GM12892 (cell line): Measurements from ENCODE around the gene DOCK1.

ENCODE experiments used
- POLR2A ChIP-seq: IDR thresholded peaks from 2 replicates; pipeline ENCODE4 v1.6.1; 2011; ENCODE audit warnings: low read depth, low read length, control low read depth
- POLR2AphosphoS5 ChIP-seq: IDR thresholded peaks from 2 replicates; pipeline ENCODE4 v1.6.1; 2011; ENCODE audit warnings: low read depth, low read length, control low read depth
- TAF1 ChIP-seq: IDR thresholded peaks from 2 replicates; pipeline ENCODE4 v1.6.1; 2011; ENCODE audit warnings: low read depth, mild to moderate bottlenecking, control low read depth, low read length, borderline replicate concordance

- no peak for TF ChIP-seq POLR2A
- no peak for TF ChIP-seq POLR2AphosphoS5
- no peak for TF ChIP-seq TAF1
Observed at GRCh38 chr10:126877390-126877789, 27.8 kb upstream of the DOCK1 start.
